ENCODE results near the gene TPK1. TPM values are rescaled to one million over a fixed set of nuclear protein-coding genes. Genes with fewer than 3 reads are reported as not detected.

The TPK1 gene
- total and polyA plus RNA-seq, 2 of the 8 experiments (the other 6 are each of a cell fraction or from before 2014, with no cell fraction given): 1.9 to 2.7 TPM

GRCh38 chr7:144761493-144761892 lies 74.4 kb downstream of the TPK1 start:
- H3K79me2 ChIP-seq (ENCODE audit: control insufficient read depth in 1 of 2, insufficient read depth in 2 of 2, low read length in 2 of 2): no peaks in the 10 kb centered on the region
- no peaks in the 10 kb centered on the region for H4K20me1 ChIP-seq (replicated peaks in 1 of 2; ENCODE audit: control insufficient read depth in 1 of 2, insufficient read depth in 2 of 2, low read length in 2 of 2)
- no peaks in the 10 kb centered on the region for H3K36me3 ChIP-seq (ENCODE audit: control insufficient read depth in 2 of 4, insufficient read depth in 4 of 4, low read length in 3 of 4)
- ChIA-PET POLR2A (ENCODE audit: partially characterized antibody) (no interaction called here), CTCF (ENCODE audit: partially characterized antibody) (no interaction called here)
- no peaks in the 10 kb centered on the region for H3K79me1 ChIP-seq (ENCODE audit: low read depth, low read length)
- no peak for DNase-seq (ENCODE audit: low read depth in 1 of 2, low spot score in 2 of 2)
- no peak overlapping the region for H3K4me3 ChIP-seq (ENCODE audit: extremely low read depth in 1 of 4, insufficient read depth in 2 of 4, low read depth in 3 of 4, low read length in 4 of 4)
- H3K9me3 ChIP-seq (ENCODE audit: insufficient read depth in 2 of 2, low read depth in 1 of 2, low read length in 1 of 2): no peaks in the 10 kb centered on the region
- H2BK12ac ChIP-seq (ENCODE audit: low read depth, low read length): no peak overlapping the region
- no peak overlapping the region for H3K18ac ChIP-seq (ENCODE audit: extremely low read depth, low read length)
- no peak overlapping the region for H3K23ac ChIP-seq (ENCODE audit: insufficient read length)
- TF ChIP-seq SP4 (IDR thresholded peaks at IDR 0.05; ENCODE audit: low read length) (no peak), POLR2A (IDR thresholded peaks at IDR 0.05; ENCODE audit: control extremely low read depth in 1 of 2, low read depth in 2 of 2, low read length in 2 of 2) (no peak), SP1 (IDR thresholded peaks at IDR 0.05; ENCODE audit: low read depth, low read length) (no peak), TCF12 (IDR thresholded peaks at IDR 0.05; ENCODE audit: low read depth, low read length) (no peak), ATF2 (IDR thresholded peaks at IDR 0.05; ENCODE audit: low read length) (no peak)
- no peak overlapping the region for H3K14ac ChIP-seq (ENCODE audit: insufficient read length)
- H3K27ac ChIP-seq (ENCODE audit: low read depth, low read length): no peak overlapping the region
- no peak overlapping the region for H2AK5ac ChIP-seq (ENCODE audit: low read depth, low read length)
- H3K56ac ChIP-seq (replicated peaks; ENCODE audit: insufficient read length, low read depth, low read length): no peak overlapping the region
- no peak overlapping the region for H2BK20ac ChIP-seq (ENCODE audit: low read length)
- no peak for FAIRE-seq
- H2BK5ac ChIP-seq (ENCODE audit: low read depth, low read length): no peak overlapping the region
- no peak overlapping the region for H2AFZ ChIP-seq (ENCODE audit: low read length)
- no peak overlapping the region for H4K8ac ChIP-seq (ENCODE audit: extremely low read depth, insufficient read depth, low read length)
- no peak overlapping the region for H4K91ac ChIP-seq (replicated peaks; ENCODE audit: insufficient read length, low read length)
- H3K9ac ChIP-seq (replicated peaks in 1 of 4; ENCODE audit: extremely low read depth in 1 of 4, low read depth in 3 of 4, low read length in 3 of 4): no peak overlapping the region
- no peaks in the 10 kb centered on the region; a peak in 1 of 7 replicates for H3K27me3 ChIP-seq (replicated peaks in 1 of 4; ENCODE audit: control insufficient read depth in 3 of 4, extremely low read depth in 1 of 4, insufficient read depth in 3 of 4, low read length in 3 of 4)
- no peaks in the 10 kb centered on the region for H3K4me1 ChIP-seq (replicated peaks in 1 of 4; ENCODE audit: control insufficient read depth in 3 of 4, insufficient read depth in 4 of 4, low read length in 3 of 4)
- no peak overlapping the region for H3K4me2 ChIP-seq (ENCODE audit: insufficient read depth in 1 of 2, low read depth in 2 of 2, low read length in 2 of 2)
- H2BK120ac ChIP-seq (replicated peaks; ENCODE audit: low read depth, low read length): no peak overlapping the region
- no peaks in the 10 kb centered on the region for H3K23me2 ChIP-seq (ENCODE audit: low read depth, low read length)
- H4K5ac ChIP-seq (ENCODE audit: insufficient read length, low read depth, low read length): no peak overlapping the region
- no peak overlapping the region for H3K4ac ChIP-seq (replicated peaks; ENCODE audit: insufficient read length, low read depth, low read length)
- WGBS, 2 experiments (ENCODE audit: extremely low coverage in 1 of 2, insufficient coverage in 1 of 2, insufficient read length in 1 of 2, insufficient replicate concordance in 2 of 2, low coverage in 1 of 2, low lambda C conversion rate in 2 of 2, missing lambda C conversion rate in 1 of 2): 90% methylated on average over 5 of the region's 5 CpGs; no CpG with 5 or more reads in 1 of the 2 experiments
- H2BK15ac ChIP-seq (ENCODE audit: low read length): no peak overlapping the region

Data from H1 (cell line).